ENCODE measurements around the gene NEDD9.

Gene NEDD9

GRCh38 chr6:11260249-11261038, 28.0 kb upstream of the NEDD9 start:
- no peak for DNase-seq (ENCODE audit: low spot score)

- DNase-seq (ENCODE audit: low spot score) = no peak
These were observed 26.1 kb upstream of the NEDD9 start for GRCh38 chr6:11258260-11259237.

- no peak for DNase-seq (ENCODE audit: low spot score)
These were observed 23.1 kb upstream of the NEDD9 start for GRCh38 chr6:11255610-11256009.

GRCh38 chr6:11253594-11253993, 21.1 kb upstream of the NEDD9 start:
- DNase-seq (ENCODE audit: low spot score) = no peak

- peak; percentile 88 for DNase-seq (ENCODE audit: low spot score)
These were observed 19.3 kb upstream of the NEDD9 start for GRCh38 chr6:11251553-11252360.

- DNase-seq (ENCODE audit: low spot score) = no peak
These were observed 17.6 kb upstream of the NEDD9 start for GRCh38 chr6:11250108-11250507.

- no peak for DNase-seq (ENCODE audit: low spot score)
These were observed 16.7 kb upstream of the NEDD9 start for GRCh38 chr6:11248974-11249761.

- no peak for DNase-seq (ENCODE audit: low spot score)
These were observed 14.3 kb upstream of the NEDD9 start for GRCh38 chr6:11246722-11247121.

- DNase-seq (ENCODE audit: low spot score) = no peak
These were observed 13.2 kb upstream of the NEDD9 start for GRCh38 chr6:11245381-11246256.

- DNase-seq (ENCODE audit: low spot score) = no peak
These were observed 12.1 kb upstream of the NEDD9 start for GRCh38 chr6:11244387-11245126.

- DNase-seq (ENCODE audit: low spot score) = no peak
These were observed 11.4 kb upstream of the NEDD9 start for GRCh38 chr6:11243861-11244260.

GRCh38 chr6:11242711-11243110, 10.2 kb upstream of the NEDD9 start:
- DNase-seq (ENCODE audit: low spot score) = no peak

- DNase-seq (ENCODE audit: low spot score) = peak; percentile 65
These were observed 9.3 kb upstream of the NEDD9 start for GRCh38 chr6:11241793-11242201.

- no peak for DNase-seq (ENCODE audit: low spot score)
These were observed 8.8 kb upstream of the NEDD9 start for GRCh38 chr6:11241154-11241792.

GRCh38 chr6:11237956-11238355, 5.5 kb upstream of the NEDD9 start:
- no peak for DNase-seq (ENCODE audit: low spot score)

- no peak for DNase-seq (ENCODE audit: low spot score)
These were observed 5.0 kb upstream of the NEDD9 start for GRCh38 chr6:11237428-11237827.

GRCh38 chr6:11236915-11237314, 4.4 kb upstream of the NEDD9 start:
- DNase-seq (ENCODE audit: low spot score) = no peak

GRCh38 chr6:11236076-11236750, 3.7 kb upstream of the NEDD9 start:
- peak; percentile 92 for DNase-seq (ENCODE audit: low spot score)

GRCh38 chr6:11235062-11235461, 2.6 kb upstream of the NEDD9 start:
- DNase-seq (ENCODE audit: low spot score) = no peak
